ENCODE data around the gene RMND1. TPM values are rescaled to one million over a fixed set of nuclear protein-coding genes. Genes with fewer than 3 reads are reported as not detected.

Gene RMND1
- total and polyA plus RNA-seq, 2 of the 13 experiments (the other 11 are each of a cell fraction or from before 2014, with no cell fraction given): 34.0 to 72.5 TPM

- no peak for TF ChIP-seq ZNF512 (CRISPR knock-in tag; IDR thresholded peaks at IDR 0.05)
- no peak for TF ChIP-seq ZNF251 (CRISPR knock-in tag; IDR thresholded peaks at IDR 0.05)
- peak; percentile 83 for TF ChIP-seq SKIL (CRISPR knock-in tag; IDR thresholded peaks at IDR 0.05; ENCODE audit: borderline replicate concordance)
- TF ChIP-seq NCOA2 (CRISPR knock-in tag; IDR thresholded peaks at IDR 0.05): peak; percentile 35; the same call in 1 of the 2 replicates
- TF ChIP-seq E2F2 (CRISPR knock-in tag; IDR thresholded peaks at IDR 0.05; ENCODE audit: borderline replicate concordance): no peak; the same call in 1 of the 2 replicates
- no peak for TF ChIP-seq TEAD2 (CRISPR knock-in tag; IDR thresholded peaks at IDR 0.05)
- no peak; the same call in 1 of the 2 replicates for TF ChIP-seq UBTF (CRISPR knock-in tag; IDR thresholded peaks at IDR 0.05)
- TF ChIP-seq KAT7 (CRISPR knock-in tag; IDR thresholded peaks at IDR 0.05; ENCODE audit: borderline replicate concordance): peak; percentile 53; the same call in 1 of the 2 replicates
- no peak for TF ChIP-seq KLF15 (CRISPR knock-in tag; IDR thresholded peaks at IDR 0.05; ENCODE audit: borderline replicate concordance)
- TF ChIP-seq HOMEZ (CRISPR knock-in tag; IDR thresholded peaks at IDR 0.05; ENCODE audit: low read depth): 0 out of 2 replicates have a peak, but pooled peaks have one; percentile 26
- TF ChIP-seq ZFP41 (CRISPR knock-in tag; IDR thresholded peaks at IDR 0.05; ENCODE audit: borderline replicate concordance): no peak
- no peak for TF ChIP-seq CREM (IDR thresholded peaks at IDR 0.05)
- no peak for TF ChIP-seq CREM (CRISPR knock-in tag; IDR thresholded peaks at IDR 0.05)
- no peak for TF ChIP-seq ZNF841 (CRISPR knock-in tag; IDR thresholded peaks at IDR 0.05; ENCODE audit: borderline replicate concordance)
- no peak for TF ChIP-seq DDIT3 (CRISPR knock-in tag; IDR thresholded peaks at IDR 0.05)
- TF ChIP-seq ZSCAN25 (CRISPR knock-in tag; IDR thresholded peaks at IDR 0.05): peak; percentile 71; the same call in 1 of the 2 replicates
- peak; percentile 96 for TF ChIP-seq ZNF589 (CRISPR knock-in tag; conservative IDR thresholded peaks at IDR 0.05)
Measured at GRCh38 chr6:151390276-151390850, 61.6 kb downstream of the RMND1 start (continued).

Measured in HepG2 (cell line).